ENCODE measurements around the gene ANK3.

GRCh38 chr10:60009276-60009675, 380.4 kb downstream of the ANK3 start:
- TF ChIP-seq POLR2AphosphoS5 (IDR thresholded peaks at IDR 0.05; ENCODE audit: low read depth, low read length), result no peak
- no peak for TF ChIP-seq REST (IDR thresholded peaks at IDR 0.05; ENCODE audit: insufficient read depth in 1 of 2, low read depth in 2 of 2, low read length in 2 of 2)
- no peak for TF ChIP-seq TAF1 (IDR thresholded peaks at IDR 0.05; ENCODE audit: borderline replicate concordance, insufficient read depth, low read length)
- TF ChIP-seq SIN3A (IDR thresholded peaks at IDR 0.05; ENCODE audit: borderline replicate concordance, insufficient read depth, low read length), result no peak
